CD4-positive, alpha-beta T cell treated with Interleukin-1 beta for 1 hour (primary cell): Measurements from ENCODE around the gene AAMDC.
A peak's percentile ranks its signal among the peaks of the same experiment; 100 is the strongest.
"Not testable (repeated sequence)": the region's sequence is repeated elsewhere in the genome, so short reads cannot be mapped to it uniquely, and the experiment has no call there.

Experiments used
- DNase-seq, 2 donors: peaks; one replicate each; pipeline ENCODE4 v3.0.0-alpha.2; 2020 to 2022

The AAMDC gene

DNA sequence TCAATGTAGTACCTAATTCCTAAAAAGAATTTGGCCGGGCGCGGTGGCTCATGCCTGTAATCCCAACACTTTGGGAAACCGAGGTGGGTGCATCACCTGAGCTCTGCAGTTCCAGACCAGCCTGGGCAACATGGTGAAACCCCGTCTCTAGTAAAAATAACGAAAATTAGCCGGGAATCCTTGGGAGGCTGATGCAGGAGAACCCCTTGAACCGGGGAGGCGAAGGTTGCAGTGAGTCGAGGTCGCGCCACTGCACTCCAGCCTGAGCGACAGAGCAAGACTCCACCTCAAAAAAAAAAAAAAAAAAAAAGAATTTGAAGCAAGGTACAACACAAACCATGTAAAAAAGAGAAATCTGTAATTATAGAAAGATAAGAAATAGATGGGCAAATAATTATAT, 1.2 kb downstream of the AAMDC start:
- DNase-seq = not testable (repeated sequence)

- no peak for DNase-seq
These were observed 2.8 kb downstream of the AAMDC start for GRCh38 chr11:77823775-77824174.

DNA sequence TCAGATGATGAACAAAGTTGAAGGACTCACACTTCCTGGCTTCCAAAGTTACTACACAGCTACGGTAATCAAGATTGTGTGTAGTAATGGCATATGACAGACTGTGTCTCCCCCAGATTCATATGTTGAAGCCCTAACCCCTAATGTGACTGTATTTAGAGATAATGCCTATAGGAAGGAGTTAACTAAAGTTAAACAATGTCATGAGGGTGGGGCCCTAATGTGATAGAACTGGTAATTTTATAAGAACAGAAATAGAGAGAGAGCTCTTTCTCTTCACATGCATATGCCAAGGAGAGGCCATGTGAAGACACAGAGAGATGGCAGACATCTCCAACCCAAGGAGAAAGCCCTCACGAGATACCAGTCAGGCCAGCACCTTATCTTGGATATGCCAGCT, 8.0 kb downstream of the AAMDC start:
- no peak for DNase-seq

DNA sequence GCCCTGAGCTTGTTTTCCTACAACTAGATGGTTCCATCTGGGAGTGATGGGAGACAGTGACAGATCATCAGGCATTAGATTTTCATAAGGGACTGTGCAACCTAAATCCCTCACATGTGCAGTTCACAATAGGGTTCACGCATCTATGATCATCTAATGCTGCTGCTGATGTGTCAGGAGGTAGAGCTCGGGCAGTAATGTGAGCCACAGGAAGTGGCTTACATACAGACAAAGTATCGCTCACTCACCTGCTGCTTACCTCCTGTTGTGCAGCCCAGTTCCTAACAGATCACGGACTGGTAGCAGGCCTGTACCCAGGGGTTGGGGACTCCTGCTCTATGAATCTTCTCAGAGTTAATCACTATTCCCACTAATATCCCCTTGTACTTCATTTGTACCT, 12.4 kb downstream of the AAMDC start:
- DNase-seq = no peak

DNA sequence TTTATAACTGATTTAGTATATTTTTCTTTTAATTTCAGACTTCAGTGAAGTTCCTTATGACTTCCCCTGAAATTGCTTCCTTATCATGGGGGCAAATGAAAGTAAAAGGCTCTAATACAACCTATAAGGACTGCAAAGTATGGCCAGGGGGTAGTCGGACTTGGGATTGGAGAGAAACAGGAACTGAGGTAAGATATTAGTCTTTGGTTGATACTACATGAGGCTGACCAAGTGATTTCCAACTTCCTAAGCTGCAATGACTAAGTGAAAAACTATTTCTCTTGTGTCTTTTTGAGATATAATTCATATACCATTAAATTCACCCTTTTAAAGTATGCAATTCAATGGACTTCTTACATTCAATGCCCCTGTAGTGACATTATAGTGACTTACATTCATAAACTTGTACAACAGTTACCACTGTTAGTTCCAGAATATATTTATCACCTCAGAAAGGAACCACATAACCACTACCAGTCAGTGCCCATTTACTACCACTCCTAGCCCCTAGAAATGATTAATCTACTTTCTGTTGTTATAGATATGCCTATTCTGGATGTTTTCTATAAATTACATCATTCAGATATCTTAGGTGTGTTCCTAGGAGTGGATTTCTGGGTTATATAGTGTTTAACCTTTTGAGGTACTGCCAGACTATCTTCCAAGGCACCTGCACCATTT, 21.6 kb downstream of the AAMDC start:
- DNase-seq = no peak

DNA sequence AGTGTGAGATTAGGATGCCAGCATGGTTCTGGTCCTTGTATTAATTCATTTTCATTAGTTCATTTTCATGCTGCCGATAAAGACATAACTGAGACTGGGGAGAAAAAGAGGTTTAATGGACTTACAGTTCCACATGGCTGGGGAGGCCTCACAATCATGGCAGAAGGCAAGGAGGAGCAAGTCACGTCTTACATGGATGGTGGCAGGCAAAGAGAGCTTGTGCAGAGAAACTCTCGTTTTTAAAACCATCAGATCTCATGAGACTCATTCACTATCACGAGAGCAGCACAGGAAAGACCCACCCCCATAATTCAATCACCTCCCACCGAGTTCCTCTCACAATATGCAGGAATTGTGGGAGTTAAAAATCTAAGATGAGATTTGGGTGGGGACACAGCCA, 22.8 kb downstream of the AAMDC start:
- DNase-seq = not testable (repeated sequence)

DNA sequence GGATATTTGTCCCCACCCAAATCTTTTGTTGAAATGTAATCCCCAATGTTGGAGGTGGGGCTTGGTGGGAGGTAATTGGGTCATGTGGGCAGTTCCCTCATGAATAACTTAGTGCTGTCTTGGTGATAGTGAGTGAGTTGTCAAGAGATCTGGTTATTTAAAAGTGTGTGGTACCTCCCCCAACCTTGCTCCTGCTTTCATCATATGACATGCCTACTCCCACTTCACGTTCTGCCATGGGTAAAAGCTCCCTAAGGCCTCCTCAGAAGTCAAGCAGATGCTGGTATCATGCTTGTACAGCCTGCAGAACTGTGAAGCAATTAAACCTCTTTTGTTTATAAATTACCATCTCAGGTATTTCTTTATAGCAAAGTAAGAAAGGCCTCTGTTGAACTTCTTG, 30.6 kb downstream of the AAMDC start:
- DNase-seq = no peak

GRCh38 chr11:77854838-77855237, 33.9 kb downstream of the AAMDC start:
- no peak for DNase-seq

DNA sequence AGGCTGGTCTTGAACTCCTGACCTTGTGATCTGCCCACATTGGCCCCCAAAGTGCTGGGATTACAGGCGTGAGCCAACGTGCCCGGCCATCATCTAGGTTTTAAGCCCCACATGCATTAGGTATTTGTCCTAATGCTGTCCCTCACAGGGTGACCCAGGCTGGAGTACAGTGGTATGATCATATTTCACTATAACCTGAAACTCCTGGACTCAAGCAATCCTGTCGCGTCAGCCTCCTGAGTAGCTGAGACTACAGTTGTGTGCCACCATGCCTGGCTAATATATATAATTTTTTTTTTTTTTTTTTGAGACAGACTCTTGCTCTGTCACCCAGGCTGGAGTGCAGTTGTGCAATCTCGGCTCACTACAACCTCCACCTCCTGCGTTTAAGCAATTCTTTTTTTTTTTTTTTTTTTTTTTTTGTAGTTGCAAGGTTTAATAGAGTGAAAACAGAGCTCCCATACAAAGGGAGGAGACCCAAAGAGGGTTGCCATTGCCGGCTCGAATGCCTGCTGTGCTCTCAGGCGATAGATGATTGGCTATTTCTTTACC, 37.0 kb downstream of the AAMDC start:
- not testable (repeated sequence) for DNase-seq

DNA sequence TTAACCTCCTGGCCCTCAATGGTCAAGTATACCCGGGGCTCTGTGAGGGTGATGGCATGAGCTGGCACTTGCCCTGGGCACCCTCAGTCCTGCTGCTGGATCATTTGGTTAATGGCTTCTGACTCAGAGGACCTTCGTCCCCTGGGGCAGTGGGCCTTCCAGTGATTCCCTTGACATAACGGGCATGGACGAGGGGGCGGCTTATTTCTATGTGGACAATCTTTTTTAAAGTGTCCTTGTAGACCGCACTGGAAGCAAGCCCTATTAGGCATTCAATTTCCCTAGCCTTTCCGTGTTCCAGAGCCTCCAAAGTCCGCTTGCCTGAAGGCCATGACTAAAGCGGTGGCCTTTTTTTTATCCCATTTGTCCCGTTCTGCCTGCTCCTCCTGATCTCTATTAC, 40.5 kb downstream of the AAMDC start:
- not testable (repeated sequence) for DNase-seq

DNA sequence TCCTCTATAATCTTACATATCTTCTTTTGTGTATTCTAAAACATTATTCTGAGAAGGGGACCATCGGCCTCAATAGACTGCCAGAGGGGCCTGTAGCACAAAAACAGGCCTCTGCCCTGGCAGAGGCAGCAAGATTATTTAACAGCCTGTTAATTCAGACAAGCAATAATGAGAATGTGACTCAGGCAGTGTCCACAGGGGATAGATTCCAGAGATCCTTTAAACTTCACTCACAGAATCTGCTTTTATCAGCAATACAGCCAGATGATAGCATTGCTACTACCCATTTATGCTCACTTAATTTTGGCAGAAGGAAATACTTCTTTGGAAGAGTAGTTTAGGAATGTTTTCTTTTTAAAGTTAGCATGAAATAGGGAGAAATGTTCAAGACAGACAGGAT, 44.9 kb downstream of the AAMDC start:
- DNase-seq = no peak

DNA sequence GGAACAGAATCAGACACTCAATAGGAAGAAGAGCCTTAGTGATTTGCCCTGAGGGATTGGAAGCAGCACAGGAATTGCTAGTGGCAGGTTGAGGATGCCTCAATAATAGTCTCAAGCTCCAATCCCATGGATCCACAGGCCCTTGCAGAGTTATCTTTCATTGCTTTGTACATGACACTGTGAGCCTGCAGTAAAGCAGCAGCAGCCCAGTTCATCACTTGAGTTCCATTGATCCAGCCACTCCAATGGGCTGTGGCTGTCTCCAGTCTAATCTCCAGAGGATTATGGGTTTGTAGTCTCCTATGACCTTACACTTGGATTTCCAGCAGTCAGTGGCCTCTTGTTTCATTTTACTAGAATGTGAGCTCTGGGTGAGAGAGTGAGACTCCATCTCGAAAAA, 45.4 kb downstream of the AAMDC start:
- no peak for DNase-seq

DNA sequence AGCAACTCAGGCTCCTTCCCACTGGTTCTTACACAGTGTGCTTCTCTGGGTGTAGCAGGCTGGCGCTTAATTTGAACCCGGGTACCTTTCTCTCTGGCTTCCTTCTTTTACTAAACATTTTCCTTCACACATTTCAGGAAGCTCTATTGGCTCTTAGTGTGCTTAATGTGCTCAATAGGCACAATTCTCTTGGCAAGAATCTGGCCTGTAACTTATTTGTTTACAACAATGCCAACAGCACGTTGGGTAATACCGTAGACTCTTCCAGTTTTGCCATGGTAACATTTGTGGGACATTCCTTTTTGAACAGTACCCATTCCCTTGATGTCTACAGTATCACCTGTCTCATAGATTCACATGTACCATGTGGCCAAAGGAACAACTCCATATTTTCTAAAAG, 47.8 kb downstream of the AAMDC start:
- DNase-seq = no peak

- DNase-seq = no peak
These were observed 50.9 kb downstream of the AAMDC start for GRCh38 chr11:77871855-77872254.

DNA sequence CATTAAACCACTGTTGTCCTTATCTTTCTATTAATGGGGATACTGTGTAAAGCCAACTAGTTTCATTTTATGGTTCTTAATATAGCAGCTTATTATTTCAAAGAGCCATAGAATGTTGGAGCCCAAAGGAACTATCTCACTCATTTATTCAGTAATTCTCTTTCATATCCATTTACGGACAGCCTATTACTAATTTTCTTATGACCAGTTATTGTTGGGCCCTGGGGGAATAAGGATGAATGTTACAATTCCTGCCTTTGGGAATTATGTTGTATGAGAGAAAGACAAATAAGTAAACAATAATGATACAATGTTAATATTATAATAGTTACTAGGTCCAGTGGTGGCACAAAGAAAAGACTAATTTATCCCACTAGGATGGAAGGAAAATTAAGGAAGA, 52.4 kb downstream of the AAMDC start:
- DNase-seq = no peak

GRCh38 chr11:77874206-77874605, 53.3 kb downstream of the AAMDC start:
- no peak for DNase-seq

DNA sequence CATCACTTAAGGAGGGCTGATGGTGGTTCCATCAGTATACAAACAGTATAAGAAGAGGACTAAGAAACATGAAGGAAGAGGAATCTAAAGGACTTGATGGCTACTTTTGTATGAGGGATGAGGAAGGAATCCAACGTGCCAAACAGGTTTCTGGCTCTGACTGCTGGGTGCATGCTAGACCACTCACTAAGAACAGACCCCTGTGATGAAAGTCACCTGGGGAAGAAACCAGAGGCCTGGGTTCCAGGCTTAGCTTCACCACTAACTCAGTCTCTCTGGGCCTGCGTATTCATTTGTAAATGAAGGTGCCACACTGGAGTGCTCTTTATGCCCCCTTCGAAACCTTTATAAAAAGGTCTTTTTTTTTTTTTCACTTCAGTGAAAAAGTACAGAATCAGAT, 55.1 kb downstream of the AAMDC start:
- DNase-seq = no peak

DNA sequence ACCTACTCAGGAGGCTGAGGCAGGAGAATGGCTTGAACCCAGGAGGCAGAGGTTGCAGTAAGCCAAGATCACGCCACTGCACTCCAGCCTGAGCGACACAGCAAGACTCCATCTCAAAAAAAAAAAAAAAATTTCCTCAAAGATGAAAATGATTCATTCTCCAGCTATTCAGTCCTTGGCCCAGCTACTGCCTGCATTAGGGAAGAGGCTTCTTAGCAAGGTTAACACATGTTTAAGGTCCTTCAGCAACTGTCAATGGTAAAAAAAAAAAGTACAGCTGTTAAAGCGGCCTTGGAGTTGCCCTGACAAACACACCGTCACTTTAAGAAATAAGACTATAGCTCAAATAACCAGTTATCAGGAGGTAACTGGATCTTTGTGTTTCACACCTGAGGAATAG, 57.3 kb downstream of the AAMDC start:
- DNase-seq = not testable (repeated sequence)

GRCh38 chr11:77879218-77879617, 58.3 kb downstream of the AAMDC start:
- DNase-seq = peak in 1 of 2 donors; percentile 0

DNA sequence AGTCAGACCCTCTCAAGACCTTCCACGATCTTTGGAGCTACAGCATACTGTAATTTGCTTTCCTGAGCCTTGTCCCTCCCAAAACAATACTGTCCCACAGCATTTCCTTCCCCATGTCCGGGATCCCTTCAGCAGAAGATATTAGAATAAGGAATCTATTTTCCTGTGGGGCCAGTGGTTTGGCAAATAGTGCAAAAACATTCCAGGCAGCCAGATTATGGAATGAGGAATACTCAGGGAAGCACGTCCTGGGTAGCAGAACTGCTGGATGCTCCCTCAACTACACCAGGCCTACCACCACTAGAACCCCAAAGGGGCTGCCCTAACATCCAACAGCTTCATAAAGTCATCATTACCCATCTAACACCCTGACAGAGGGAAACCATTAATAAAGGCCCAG, 61.5 kb downstream of the AAMDC start:
- no peak for DNase-seq

DNA sequence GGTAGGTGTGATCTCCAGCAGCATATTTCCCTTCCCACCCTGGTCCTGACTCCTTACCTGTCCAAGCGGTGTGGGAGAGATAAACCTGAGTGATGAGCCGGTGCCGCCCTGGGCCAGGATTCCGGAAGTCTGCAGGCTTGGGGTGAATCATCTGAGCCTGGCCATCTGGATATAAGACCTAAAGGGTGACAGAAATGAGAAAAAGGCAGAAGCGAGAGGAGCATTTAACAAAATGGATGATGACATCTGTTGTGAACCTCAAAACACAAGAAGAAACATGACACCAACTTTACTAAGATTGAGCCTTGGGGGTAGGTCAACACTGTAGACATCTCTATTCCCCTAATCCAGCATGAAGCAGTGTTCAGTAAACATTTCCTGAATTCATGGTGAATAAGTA, 62.8 kb downstream of the AAMDC start:
- DNase-seq = no peak

DNA sequence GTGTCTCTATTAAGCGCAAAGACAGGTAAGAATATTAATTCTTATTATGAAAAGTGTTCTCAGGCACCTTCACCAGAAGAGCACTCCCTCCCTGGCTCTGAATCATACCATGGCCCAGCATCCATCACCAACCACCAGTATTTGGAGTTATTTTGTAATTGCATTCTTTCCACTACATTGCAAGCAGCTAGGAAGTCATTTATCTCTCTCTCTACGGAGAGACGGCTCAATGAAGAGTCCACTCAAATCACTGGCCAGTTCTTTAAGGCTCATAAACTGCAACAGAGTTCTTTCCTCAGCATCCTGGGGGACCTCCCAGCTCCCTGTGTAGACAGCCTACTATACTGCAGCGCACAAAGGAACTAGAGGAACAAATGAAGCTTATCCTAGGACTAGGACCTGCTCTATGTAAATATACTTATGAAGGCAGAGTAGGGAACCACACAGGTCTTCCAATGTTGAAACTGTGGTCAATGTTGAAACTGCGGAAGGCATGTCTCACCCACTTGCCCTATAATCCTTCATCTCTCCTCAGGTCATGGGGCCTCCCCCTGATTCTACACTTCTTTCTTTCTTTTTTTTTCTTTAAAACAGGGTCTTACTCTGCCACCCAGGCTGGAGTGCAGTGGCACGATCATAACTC, 63.4 kb downstream of the AAMDC start:
- DNase-seq = no peak

DNA sequence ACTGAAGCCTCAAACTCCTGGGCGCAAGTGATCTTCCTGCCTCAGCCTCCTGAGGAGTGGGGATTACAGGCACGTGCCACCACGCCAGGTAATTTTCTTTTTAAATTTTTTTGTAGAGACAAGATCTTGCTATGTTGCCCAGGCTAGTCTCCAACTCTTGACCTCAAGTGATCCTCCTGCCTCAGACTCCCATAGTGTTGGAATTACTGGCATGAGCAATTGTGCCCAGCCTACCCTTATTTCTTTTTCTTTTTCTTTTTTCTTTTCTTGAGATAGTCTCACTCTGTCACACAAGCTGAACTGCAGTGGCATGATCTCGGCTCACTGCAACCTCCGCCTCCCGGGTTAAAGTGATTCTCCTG, 63.9 kb downstream of the AAMDC start:
- DNase-seq = no peak

GRCh38 chr11:77886401-77886800, 65.5 kb downstream of the AAMDC start:
- no peak for DNase-seq

GRCh38 chr11:77889045-77889444, 68.1 kb downstream of the AAMDC start:
- DNase-seq = not testable (repeated sequence)
